Subcutaneous adipose tissue (tissue), 4 donors: ENCODE measurements around the gene SNX25. TPM values are rescaled to one million over a fixed set of nuclear protein-coding genes. Genes with fewer than 3 reads are reported as not detected.

Source experiments
- total RNA-seq, 4 donors: library from RNA; depleted of rRNA; stranded (reverse); fragments of >200 nt; gene quantifications; one replicate each; pipeline ENCODE4 v1.1.0, GENCODE V29; 2016
- TF ChIP-seq, protein P1 (sequence below): fragments of 450-650 bp; IDR thresholded peaks from one replicate; pipeline ENCODE4 v1.5.1; 2016; ENCODE audit warnings: low read depth, mild to moderate bottlenecking, control low read depth, antibody characterized with exemption, moderate library complexity

The SNX25 gene
- total RNA-seq, 4 donors from 2014 or later = 10.2 to 24.1 (median 14.0) TPM

DNA sequence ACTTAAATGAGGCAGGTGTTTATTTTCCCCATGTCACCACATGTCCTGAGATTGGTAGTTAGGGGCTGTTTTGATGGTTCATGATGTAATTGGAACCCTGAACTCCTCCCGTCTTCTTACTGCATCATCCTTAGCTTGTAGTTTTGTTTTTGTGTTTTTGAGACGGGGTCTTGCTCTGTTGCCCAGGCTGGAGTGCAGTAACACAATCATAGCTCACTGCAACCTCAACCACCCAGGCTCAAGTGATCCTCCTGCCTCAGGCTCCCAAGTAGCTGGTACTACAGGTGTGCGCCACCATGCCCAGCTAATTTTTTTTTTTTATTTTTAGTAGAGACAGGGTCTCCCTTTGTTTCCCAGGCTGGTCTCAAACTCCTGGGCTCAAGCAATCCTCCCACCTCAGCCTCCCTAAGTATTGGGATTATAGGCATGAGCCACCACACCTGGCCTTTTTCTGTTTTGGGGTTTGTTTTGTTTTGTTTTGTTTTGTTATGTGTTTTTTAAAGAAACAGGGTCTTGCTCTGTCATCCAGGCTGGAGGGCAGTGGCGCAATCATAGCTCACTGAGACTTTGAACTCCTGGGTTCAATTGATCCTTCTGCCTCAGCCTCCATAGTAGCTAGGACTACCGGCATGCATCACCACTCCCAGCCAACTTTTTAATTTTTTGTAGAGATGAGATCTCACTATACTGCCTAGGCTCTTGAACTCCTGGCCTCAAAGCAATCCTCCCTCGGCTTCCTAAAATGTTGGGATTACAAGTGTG lies 76.4 kb downstream of the SNX25 start:
- TF ChIP-seq, protein P1, sequence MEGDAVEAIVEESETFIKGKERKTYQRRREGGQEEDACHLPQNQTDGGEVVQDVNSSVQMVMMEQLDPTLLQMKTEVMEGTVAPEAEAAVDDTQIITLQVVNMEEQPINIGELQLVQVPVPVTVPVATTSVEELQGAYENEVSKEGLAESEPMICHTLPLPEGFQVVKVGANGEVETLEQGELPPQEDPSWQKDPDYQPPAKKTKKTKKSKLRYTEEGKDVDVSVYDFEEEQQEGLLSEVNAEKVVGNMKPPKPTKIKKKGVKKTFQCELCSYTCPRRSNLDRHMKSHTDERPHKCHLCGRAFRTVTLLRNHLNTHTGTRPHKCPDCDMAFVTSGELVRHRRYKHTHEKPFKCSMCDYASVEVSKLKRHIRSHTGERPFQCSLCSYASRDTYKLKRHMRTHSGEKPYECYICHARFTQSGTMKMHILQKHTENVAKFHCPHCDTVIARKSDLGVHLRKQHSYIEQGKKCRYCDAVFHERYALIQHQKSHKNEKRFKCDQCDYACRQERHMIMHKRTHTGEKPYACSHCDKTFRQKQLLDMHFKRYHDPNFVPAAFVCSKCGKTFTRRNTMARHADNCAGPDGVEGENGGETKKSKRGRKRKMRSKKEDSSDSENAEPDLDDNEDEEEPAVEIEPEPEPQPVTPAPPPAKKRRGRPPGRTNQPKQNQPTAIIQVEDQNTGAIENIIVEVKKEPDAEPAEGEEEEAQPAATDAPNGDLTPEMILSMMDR = no peak

DNA sequence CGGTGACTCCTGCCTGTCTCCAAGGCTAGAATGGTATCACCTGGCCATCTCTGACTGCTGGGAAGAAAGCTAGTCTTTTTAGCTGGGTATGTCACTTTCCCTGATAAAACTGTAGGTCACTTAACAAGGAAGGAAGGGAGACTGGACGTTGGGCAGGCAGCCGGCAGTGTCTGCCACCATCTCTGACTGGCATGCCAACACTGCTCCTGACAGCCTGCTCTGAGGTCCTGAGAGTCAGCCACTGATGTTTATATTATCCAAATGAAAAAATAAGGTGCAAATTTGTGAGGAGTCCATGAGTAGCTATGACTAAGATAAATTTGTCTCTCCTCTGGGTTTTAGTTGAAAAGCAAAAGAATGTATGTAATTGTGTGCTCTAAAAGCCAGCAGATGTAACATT lies 77.2 kb downstream of the SNX25 start:
- TF ChIP-seq, protein P1 = no peak

DNA sequence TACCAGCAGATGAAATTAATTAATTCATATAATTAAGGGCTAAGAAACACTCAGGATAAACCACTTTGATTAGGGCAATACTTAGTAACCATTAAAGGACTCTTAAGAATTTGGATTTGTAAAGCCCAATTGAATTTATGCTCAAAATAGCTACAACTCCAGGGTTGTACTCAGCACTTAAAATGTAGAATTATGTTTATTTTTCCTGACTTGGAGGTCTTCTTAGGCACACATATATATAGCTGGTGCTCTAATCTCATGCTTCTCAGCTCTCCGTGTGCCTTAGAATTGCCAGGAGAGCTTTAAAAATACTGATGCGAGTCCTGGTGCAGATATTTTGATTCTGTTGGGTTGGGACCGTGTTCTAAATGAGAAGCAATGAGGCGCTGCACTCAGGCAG lies 77.6 kb downstream of the SNX25 start:
- TF ChIP-seq, protein P1 = no peak

DNA sequence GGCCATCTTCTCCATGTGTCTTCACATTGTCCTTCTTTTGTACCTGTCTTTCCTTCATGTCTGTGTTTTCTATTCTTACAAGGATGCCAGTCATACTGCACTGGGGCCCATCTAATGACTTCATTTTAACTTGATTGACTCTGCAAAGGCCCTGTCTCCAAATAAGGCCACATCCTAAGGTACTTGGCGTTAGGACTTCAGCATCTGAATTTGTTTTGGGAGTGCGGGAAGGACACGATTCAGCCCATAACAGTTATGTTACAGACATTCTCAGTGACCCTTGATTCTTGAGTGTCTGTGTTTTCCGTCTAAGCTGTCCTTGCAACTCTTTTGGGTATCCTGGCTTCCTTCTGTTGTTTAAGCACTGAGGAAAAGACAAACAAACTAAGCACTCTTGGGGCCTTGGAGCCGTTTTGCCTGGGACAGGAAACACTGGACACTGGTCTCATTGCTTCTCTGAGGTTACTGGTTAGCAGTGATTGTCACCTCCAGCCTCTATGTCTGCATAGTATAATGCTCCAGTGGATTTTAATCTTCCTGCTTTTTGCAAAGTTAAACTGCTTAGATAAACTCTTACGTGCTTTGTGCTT lies 80.7 kb downstream of the SNX25 start:
- TF ChIP-seq, protein P1 = no peak

DNA sequence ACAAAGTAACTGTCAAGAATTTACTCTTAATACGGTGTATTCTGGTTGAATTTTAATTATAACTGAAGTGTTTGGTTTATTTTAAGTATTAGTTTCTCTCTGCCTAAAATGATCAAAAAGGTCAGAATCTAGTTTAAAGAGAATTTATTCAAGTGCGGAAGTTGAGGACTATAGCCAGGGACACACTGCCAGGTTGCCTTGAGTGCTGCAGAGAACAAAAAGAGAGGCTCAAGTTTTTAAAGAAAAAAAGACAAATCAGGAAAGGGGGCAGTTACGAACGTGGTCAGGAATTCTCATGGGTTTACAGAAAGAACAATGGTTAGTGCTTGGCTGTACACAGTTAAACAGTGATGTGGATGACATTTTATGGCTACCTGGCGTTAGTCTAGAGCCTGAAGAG lies 81.3 kb downstream of the SNX25 start:
- TF ChIP-seq, protein P1 = no peak

DNA sequence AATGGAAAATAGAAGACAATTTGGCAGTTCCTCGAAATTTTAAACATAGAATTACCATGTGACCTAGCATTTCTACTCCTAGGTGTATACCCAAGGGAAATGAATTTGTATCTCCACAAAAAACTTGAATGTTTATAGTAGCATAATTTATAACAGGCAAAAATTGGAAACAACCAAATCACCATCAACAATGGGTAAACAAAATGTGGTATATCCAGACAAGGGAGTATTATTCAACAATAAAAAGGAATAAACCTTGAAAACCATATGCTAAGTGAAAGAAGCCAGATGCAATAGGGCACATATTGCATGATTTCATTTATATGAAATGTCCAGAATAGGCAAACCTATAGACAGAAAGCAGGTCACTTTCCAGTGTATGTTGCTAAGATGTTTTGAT lies 83.8 kb downstream of the SNX25 start:
- TF ChIP-seq, protein P1 = no peak

DNA sequence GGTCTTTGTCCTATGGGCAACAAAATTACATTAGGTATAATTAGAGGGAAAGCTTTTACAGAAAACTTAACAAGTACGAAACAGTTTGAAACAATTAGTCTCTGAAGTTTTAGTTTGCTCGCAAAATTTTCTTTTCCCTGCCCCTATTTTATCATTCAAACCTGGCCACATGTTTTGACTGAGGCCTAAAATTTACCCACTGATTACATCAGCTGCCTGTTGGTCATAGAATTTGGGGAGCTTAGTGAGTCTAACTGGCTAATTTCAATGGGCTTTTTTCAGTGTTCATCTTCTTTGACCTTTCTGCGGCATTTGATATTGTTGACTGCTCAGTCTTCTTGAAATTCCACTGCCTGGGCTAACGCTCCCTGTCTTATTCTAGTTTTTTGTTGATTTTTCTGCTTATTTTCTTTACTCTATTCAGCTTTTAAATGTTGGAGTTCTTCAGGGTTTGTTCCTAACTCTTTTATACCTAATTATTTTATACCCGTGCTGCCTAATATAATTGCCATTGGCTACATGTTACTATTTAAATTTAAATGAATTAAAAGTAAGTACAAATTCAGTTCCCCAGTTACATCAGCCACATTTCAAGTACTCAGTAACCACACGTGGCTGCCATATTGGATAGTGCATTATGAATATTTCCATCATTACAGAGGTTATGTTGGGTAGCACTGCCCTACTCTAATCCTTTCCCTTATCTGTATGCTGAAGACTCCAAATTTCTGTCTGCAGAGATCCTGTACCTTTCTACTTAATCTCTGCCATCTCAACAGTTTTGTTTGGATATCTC lies 87.5 kb downstream of the SNX25 start:
- TF ChIP-seq, protein P1 = no peak
